Urinary bladder (tissue), 4 donors: Measurements from ENCODE around the gene PRIMA1. TPM values are rescaled to one million over a fixed set of nuclear protein-coding genes. Genes with fewer than 3 reads are reported as not detected.

Source experiments
- DNase-seq: peaks from one replicate; pipeline ENCODE4 v3.0.0-alpha.2; 2015; ENCODE audit errors: extremely low spot score
- H3K27ac ChIP-seq: one replicate; pipeline ENCODE4 v1.5.1; 2013; ENCODE audit warnings: low read depth, mild to moderate bottlenecking, moderate library complexity
- H3K36me3 ChIP-seq: one replicate; pipeline ENCODE4 v1.6.1; 2013; ENCODE audit warnings: mild to moderate bottlenecking, moderate library complexity; ENCODE audit not compliant: insufficient read depth
- H3K4me1 ChIP-seq: one replicate; pipeline ENCODE4 v1.6.1; 2013; ENCODE audit warnings: mild to moderate bottlenecking, moderate library complexity; ENCODE audit not compliant: insufficient read depth
- H3K4me3 ChIP-seq: one replicate; pipeline ENCODE4 v1.5.1; 2013; ENCODE audit warnings: low read depth, low read length
- WGBS: extraction: QIAGEN DNeasy Blood & Tissue Kit; methylation state at CpG from one replicate; pipeline ENCODE4 v1.1.7; 2013; 5-methylcytosine and 5-hydroxymethylcytosine counted together
- polyA plus RNA-seq: library from polyadenylated mRNA; stranded (reverse); fragments of 200-250 nt; gene quantifications from one replicate; pipeline ENCODE4 v1.2.3, GENCODE V29; 2013
- total RNA-seq: library from RNA; depleted of rRNA; stranded (reverse); fragments of >200 nt; gene quantifications from one replicate; pipeline ENCODE4 v1.2.3, GENCODE V29; 2014
- donor health status: healthy with polysubstance abuse.
- donor health status: healthy.

PRIMA1 gene
- total and polyA plus RNA-seq, 2 donors: 1.3 to 17.4 TPM

GRCh38 chr14:93788543-93789227, 400 bp upstream of the PRIMA1 start:
- under 1% methylated on average over 79 of the region's 79 CpGs for WGBS
- no peaks in the 10 kb centered on the region for H3K36me3 ChIP-seq
- H3K4me1 ChIP-seq: no peaks in the 10 kb centered on the region
- peak overlapping the region; percentile 66 for H3K4me3 ChIP-seq
- DNase-seq: peak; percentile 23
- H3K27ac ChIP-seq: peak overlapping the region; percentile 69

DNA sequence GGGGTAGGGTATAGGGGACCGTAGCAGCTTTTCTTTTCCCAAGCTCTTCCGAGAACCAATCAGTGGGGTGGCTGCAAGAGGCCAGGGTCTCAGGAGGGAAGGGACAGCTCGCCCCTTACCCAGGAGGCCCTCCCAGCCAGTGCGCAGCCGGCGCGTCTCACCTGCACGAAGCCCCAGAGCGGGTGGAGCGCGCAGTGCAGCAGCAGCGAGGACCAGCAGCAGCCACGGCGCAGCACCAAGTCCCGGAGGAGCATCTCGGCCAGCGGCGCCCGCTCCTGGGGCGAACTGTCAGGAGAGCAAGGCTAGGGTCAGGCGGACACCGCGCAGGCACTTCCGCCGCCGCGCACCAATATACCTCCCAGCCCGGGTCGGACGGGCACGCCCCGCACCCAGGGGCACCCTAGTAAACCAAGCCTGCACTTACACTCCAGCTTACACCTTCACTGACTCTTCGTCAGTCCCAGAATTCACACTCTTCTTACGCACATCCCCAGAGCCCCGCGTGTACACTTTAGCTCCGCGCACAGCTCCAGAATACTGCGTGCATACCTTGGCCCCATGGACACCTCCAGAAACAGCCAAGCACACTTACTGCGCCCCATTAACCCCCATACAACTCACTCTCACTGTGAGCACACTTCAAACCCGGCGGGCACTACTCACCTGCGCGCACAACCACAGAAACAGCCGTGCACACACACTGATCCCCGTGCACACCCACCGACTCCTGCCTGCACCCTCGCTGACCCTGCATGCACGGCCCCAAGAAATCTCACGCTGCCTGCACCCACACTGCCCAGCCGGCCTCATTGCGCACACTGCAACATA, 606 bp downstream of the PRIMA1 start:
- DNase-seq: no peak
- no peaks in the 10 kb centered on the region for H3K4me1 ChIP-seq
- 34% methylated on average over 52 of the region's 52 CpGs for WGBS

GRCh38 chr14:93785423-93785822, 2.9 kb downstream of the PRIMA1 start:
- Histone ChIP-seq H3K4me3 (no peak overlapping the region), H3K36me3 (no peaks in the 10 kb centered on the region), H3K27ac (no peak overlapping the region), H3K4me1 (no peaks in the 10 kb centered on the region)
- no peak for DNase-seq
- 51% methylated on average over 4 of the region's 4 CpGs for WGBS

More for the DNA sequence above, 606 bp downstream of the PRIMA1 start:
- H3K4me3 ChIP-seq: peak overlapping the region; percentile 66
- H3K27ac ChIP-seq: no peak overlapping the region
- H3K36me3 ChIP-seq: no peaks in the 10 kb centered on the region

DNA sequence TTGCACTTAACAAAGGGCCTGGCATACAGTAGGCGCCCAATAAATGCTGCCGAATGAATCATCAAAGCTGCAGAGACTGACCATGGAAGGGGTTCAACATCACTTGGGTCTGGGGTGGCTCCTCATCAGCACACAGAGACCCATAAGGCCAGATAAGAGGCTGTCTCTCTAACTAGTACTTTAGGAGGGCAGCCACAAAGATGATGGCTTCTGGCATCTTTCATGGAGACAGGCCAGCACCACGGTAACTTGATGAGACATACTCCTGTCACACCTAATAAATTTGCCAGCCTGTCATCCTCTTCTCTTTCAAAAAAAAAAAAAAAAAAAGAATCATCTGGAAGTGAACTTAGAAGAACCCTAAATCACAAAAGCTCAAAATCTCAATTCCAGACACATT, 3.4 kb downstream of the PRIMA1 start:
- no peak overlapping the region for H3K4me3 ChIP-seq
- no peak for DNase-seq
- WGBS: 59% methylated on average over 3 of the region's 3 CpGs
- no peaks in the 10 kb centered on the region for H3K36me3 ChIP-seq
- no peak overlapping the region for H3K27ac ChIP-seq
- no peaks in the 10 kb centered on the region for H3K4me1 ChIP-seq

DNA sequence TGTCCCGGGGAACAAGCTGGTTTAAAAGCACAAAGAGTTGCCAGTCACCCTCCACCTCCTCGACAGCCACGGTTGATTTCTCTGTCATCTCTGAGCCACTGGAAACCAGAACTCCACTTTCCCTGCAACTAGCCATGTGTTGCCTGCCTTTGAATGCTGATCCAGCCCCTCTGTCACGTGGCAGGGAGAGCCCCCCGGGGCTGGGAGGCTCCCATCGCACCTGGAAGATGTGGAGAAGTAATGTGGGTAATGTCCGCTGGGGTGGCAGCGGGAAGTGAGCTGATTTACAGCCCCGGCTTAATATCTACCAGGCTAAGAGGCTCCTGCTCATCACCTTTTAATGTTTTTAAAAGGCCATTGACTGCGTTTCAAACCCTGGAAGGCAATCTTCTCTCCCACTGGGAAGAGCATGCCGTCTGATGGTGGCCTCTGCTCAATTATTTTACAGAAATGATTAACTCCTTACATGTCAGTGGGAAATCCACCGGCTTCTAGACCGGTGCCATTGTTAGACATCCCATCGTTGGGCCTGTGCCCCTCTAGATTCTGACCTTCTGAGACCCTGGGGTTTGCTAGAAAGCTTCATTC, 7.4 kb downstream of the PRIMA1 start:
- Histone ChIP-seq H3K4me3 (no peak overlapping the region), H3K27ac (no peak overlapping the region), H3K4me1 (no peaks in the 10 kb centered on the region), H3K36me3 (no peaks in the 10 kb centered on the region)
- no peak for DNase-seq
- 68% methylated on average over 14 of the region's 14 CpGs for WGBS

DNA sequence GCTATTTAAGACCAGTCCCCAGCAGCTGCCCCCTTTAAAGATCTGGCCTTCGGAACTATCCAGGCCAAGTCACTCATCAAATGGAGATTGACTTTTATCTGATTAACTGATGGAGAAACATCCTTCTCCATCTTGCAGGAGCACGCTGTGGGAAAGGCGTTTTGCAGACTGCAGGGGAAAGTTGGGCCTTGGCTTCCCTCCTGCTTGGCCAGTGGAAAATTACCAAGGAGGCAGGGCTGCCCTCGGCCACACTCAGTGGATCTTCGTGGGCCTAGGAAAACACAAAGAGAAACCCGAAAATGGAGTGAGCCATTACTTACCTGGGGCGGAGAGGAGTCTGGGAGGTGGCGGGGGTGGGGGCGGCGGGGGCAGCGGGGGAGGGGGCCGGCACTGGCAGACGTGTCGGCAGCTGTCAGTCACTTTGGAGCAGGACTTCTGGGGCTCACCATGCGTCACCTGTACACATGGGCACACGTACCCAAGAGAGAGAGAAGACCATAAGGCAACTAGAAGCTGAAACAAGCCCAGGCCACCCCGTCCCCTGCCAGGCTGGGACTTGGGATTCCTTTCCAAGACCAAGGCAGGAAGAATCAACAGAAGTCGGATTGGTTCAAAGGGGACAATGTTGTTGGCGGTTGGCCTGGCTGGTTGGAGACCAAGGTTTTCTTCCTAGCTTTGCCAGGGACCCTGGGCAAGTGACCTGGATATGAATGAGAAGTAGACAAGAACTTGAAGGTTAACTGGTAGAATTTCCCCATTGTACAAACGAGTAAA, 9.2 kb downstream of the PRIMA1 start:
- no peak overlapping the region for H3K27ac ChIP-seq
- no peak overlapping the region for H3K4me3 ChIP-seq
- no peaks in the 10 kb centered on the region for H3K4me1 ChIP-seq
- WGBS: 78% methylated on average over 20 of the region's 20 CpGs
- DNase-seq: no peak
- H3K36me3 ChIP-seq: no peaks in the 10 kb centered on the region

DNA sequence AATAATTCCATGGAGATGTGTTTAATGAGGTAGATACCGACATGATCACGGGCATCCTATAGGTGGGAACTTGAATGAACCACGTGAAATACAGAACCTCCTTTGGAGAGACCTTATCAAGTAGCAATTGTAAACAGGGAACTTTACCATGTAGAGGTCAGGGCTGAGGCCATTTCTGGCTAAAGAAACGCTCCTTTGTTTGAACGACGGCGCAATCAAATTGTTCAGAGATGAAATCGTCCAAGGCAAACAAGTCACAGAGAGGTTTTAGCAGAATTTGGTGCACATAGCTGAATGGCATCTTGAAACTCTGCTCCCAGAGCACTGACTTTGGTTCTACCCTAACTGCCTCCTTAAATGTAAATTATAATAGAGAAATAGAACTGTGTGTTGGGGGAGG, 9.8 kb downstream of the PRIMA1 start:
- no peak overlapping the region for H3K27ac ChIP-seq

DNA sequence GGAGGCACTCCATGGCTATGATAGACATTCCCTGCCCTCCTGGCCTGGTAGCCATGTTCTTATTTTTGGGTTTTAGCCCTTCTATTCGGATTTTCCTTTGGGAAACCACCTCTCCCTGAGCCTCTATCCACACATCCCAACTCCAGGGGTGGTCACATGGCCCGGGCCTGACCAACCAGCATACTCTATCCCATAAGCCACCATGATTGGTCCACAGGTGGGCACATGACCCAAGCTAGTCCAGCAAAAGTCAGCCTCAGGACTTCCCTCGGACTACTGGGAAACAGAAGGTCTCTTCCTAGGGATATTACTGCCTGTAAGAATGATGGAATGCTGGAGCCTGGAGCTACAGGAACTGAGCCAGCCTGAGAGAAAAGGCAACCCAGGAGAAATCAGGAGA, 12.5 kb downstream of the PRIMA1 start:
- H3K4me3 ChIP-seq: no peak overlapping the region
- H3K4me1 ChIP-seq: no peaks in the 10 kb centered on the region
- 83% methylated on average over 3 of the region's 3 CpGs for WGBS
- H3K36me3 ChIP-seq: no peaks in the 10 kb centered on the region
- DNase-seq: no peak
- H3K27ac ChIP-seq: no peak overlapping the region

More for the DNA sequence above, 9.8 kb downstream of the PRIMA1 start:
- Histone ChIP-seq H3K4me1 (no peaks in the 10 kb centered on the region), H3K36me3 (no peaks in the 10 kb centered on the region), H3K4me3 (no peak overlapping the region)
- 72% methylated on average over 8 of the region's 8 CpGs for WGBS
- DNase-seq: no peak

DNA sequence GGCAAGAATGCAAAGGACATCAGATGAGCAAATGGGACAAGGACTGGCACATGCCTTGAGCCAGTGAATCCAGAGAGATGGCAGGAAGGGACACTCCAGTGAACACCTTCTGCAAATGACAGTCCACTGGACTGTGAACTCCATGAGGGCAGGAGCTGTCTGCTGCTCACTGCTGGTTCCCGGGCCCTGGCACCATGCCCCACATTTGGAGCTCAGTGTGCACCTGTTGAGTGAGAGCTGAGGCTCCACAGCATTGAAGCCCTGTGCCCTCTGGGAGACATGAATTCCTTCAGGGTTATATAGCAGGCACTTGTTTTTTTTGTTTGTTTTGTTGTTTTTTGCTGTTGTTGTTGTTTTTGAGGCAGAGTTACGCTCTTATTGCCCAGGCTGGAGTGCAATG, 13.1 kb downstream of the PRIMA1 start:
- Histone ChIP-seq H3K27ac (no peak overlapping the region), H3K4me3 (no peak overlapping the region), H3K4me1 (no peaks in the 10 kb centered on the region), H3K36me3 (no peaks in the 10 kb centered on the region)
- no peak for DNase-seq
- WGBS: 93% methylated on average over 2 of the region's 2 CpGs

GRCh38 chr14:93772263-93772662, 16.0 kb downstream of the PRIMA1 start:
- Histone ChIP-seq H3K27ac (no peak overlapping the region), H3K4me3 (no peak overlapping the region), H3K36me3 (no peaks in the 10 kb centered on the region), H3K4me1 (no peaks in the 10 kb centered on the region)
- 62% methylated on average over 5 of the region's 5 CpGs for WGBS
- DNase-seq: no peak

DNA sequence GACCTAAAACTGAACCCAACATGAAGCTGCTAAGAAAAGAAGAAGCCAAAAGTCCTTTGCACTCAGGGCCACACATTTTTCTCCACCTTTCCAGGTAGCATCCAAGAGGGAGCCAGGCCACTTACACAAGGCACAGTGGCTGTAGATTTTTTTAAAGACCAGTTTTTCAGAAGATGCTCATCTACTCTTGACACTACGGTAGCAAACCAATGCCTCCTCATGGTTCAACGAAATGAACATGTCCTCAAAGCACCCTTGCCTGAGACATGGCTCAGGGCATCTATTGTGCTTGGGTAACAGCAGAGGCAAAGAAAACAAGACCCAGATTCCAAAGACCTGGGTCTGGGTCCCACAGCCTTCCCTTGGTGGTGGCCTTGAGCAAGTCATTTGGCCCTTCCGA, 22.3 kb downstream of the PRIMA1 start:
- Histone ChIP-seq H3K4me3 (no peak overlapping the region), H3K4me1 (no peaks in the 10 kb centered on the region), H3K36me3 (no peaks in the 10 kb centered on the region), H3K27ac (no peak overlapping the region)
- DNase-seq: no peak
- 75% methylated on average over 3 of the region's 3 CpGs for WGBS

DNA sequence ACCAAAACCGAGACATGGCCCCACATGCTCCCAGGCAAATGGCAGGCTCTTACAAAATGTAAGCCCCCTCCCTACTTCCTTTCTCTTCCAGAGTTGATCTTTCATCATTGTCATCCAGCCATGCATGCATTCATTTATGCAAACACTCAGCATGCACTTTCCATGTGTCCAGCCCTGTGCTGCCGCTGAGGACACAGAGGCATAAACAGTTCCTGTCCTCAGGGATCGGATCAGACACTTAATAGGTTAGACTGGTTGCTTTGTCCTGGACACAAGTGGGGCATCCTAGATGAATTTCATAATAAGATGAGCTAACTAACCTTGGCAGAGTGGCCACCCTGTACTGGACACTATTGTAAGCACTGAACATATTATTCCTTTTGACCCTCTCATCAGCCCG, 23.1 kb downstream of the PRIMA1 start:
- 71% methylated on average over 4 of the region's 4 CpGs for WGBS
- no peak for DNase-seq
- H3K4me1 ChIP-seq: no peaks in the 10 kb centered on the region
- H3K4me3 ChIP-seq: no peak overlapping the region
- no peaks in the 10 kb centered on the region for H3K36me3 ChIP-seq
- H3K27ac ChIP-seq: no peak overlapping the region

DNA sequence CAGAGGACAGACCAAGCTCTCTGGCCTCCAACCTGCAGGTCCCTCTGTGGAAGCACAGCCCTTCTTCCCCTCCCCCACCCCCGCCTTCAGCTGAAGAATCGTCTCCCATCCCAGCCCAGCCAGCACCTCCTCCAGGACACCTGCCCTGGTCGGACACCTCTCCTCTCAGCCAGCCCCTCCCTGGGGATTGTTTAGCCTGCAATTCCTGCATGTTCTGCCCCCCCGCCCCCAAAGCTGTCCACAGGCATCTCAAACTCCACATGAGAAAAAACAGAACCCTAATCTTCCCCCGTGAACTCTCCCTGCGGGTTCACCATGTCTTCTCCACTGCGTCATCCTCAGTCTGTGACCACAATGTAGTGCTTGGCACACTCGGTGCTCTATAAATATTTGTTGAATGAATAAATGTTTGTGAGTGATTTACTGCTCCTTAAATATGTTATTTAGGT, 24.1 kb downstream of the PRIMA1 start:
- Histone ChIP-seq H3K27ac (no peak overlapping the region), H3K4me3 (no peak overlapping the region), H3K4me1 (no peaks in the 10 kb centered on the region), H3K36me3 (no peaks in the 10 kb centered on the region)
- 17% methylated on average over 8 of the region's 8 CpGs for WGBS
- no peak for DNase-seq
